Measurements from ENCODE around the gene DAB1.

DAB1 gene

DNA sequence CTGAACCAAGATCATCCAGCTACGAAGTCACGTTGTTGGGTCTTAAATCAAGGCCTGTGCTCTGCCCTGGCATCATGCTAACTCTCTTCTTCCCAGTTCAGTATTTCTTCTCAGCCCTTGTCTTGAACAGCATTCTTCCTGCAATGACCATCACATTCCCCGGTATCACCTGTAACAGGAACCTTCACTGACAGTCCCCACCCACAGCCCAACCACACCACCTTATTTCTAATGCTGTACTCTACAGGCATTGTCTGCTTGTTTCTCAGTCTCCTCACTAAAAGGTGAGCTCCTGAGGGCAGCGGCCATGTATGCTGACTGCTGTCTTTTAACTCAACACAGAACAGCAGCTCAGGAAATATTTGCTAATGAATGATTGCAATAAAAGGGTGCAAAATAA, 54.0 kb downstream of the DAB1 start:
- Histone ChIP-seq H3K27ac (ENCODE audit: low read depth, low read length) (no peak overlapping the region), H3K36me3 (ENCODE audit: low read length) (no peaks in the 10 kb centered on the region), H2AFZ (ENCODE audit: low read depth, low read length, severe bottlenecking) (no peak overlapping the region), H3K4me2 (ENCODE audit: low read depth, low read length, poor library complexity, severe bottlenecking) (no peak overlapping the region), H3K9ac (ENCODE audit: low read length) (no peak overlapping the region), H3K4me3 (ENCODE audit: insufficient read depth, low read length, poor library complexity, severe bottlenecking) (no peak overlapping the region), H3F3A (ENCODE audit: insufficient read depth) (no peaks in the 10 kb centered on the region), H3K9me2 (replicated peaks; ENCODE audit: insufficient read depth, low read length) (no peaks in the 10 kb centered on the region), H3K79me2 (ENCODE audit: insufficient read depth, low read length) (no peaks in the 10 kb centered on the region), H3K9me3 (ENCODE audit: insufficient read depth, low read length) (peaks cover 4% of the 10 kb centered on the region; the same call in 1 of the 2 replicates), H4K20me1 (ENCODE audit: low read depth, low read length) (no peaks in the 10 kb centered on the region), H3K27me3 (ENCODE audit: low read length) (no peaks in the 10 kb centered on the region)
- TF ChIP-seq EZH2phosphoT487 (conservative IDR thresholded peaks at IDR 0.05; ENCODE audit: low read length), result no peak
- TF ChIP-seq, protein P1, sequence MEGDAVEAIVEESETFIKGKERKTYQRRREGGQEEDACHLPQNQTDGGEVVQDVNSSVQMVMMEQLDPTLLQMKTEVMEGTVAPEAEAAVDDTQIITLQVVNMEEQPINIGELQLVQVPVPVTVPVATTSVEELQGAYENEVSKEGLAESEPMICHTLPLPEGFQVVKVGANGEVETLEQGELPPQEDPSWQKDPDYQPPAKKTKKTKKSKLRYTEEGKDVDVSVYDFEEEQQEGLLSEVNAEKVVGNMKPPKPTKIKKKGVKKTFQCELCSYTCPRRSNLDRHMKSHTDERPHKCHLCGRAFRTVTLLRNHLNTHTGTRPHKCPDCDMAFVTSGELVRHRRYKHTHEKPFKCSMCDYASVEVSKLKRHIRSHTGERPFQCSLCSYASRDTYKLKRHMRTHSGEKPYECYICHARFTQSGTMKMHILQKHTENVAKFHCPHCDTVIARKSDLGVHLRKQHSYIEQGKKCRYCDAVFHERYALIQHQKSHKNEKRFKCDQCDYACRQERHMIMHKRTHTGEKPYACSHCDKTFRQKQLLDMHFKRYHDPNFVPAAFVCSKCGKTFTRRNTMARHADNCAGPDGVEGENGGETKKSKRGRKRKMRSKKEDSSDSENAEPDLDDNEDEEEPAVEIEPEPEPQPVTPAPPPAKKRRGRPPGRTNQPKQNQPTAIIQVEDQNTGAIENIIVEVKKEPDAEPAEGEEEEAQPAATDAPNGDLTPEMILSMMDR (IDR thresholded peaks at IDR 0.05; ENCODE audit: insufficient read depth, low read length, poor library complexity, severe bottlenecking), result no peak

DNA sequence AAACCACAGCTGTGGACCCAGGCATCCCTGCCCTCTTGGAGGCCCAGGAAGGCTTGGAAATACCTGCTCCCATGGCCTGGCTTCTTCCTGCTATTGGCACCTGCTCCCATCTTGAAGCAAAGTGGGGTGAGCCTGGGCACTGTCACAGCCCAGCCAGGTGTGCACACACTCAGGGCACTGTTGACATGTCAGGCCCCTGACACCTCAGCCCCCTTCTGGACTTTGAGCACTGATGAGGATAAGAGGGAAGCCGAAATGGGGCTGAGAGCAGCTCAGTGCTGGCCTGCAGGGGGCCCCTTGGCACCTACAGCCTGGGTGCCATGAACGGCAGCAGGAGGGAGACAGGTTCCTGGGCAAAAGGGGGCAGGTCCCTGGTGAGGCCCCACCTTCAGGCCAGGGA, 55.9 kb downstream of the DAB1 start:
- no peak overlapping the region for H3K4me2 ChIP-seq (ENCODE audit: low read depth, low read length, poor library complexity, severe bottlenecking)
- TF ChIP-seq, protein P1 (IDR thresholded peaks at IDR 0.05; ENCODE audit: insufficient read depth, low read length, poor library complexity, severe bottlenecking), result no peak
- no peak for TF ChIP-seq EZH2phosphoT487 (conservative IDR thresholded peaks at IDR 0.05; ENCODE audit: low read length)
- no peaks in the 10 kb centered on the region for H4K20me1 ChIP-seq (ENCODE audit: low read depth, low read length)
- no peak overlapping the region for H3K9ac ChIP-seq (ENCODE audit: low read length)
- H3F3A ChIP-seq (ENCODE audit: insufficient read depth), result no peaks in the 10 kb centered on the region
- no peaks in the 10 kb centered on the region for H3K27me3 ChIP-seq (ENCODE audit: low read length)
- peaks cover 4% of the 10 kb centered on the region; the same call in 1 of the 2 replicates for H3K9me3 ChIP-seq (ENCODE audit: insufficient read depth, low read length)
- H3K4me3 ChIP-seq (ENCODE audit: insufficient read depth, low read length, poor library complexity, severe bottlenecking), result no peak overlapping the region
- no peak overlapping the region for H2AFZ ChIP-seq (ENCODE audit: low read depth, low read length, severe bottlenecking)
- H3K27ac ChIP-seq (ENCODE audit: low read depth, low read length), result no peak overlapping the region
- no peaks in the 10 kb centered on the region for H3K79me2 ChIP-seq (ENCODE audit: insufficient read depth, low read length)
- no peaks in the 10 kb centered on the region for H3K9me2 ChIP-seq (replicated peaks; ENCODE audit: insufficient read depth, low read length)
- H3K36me3 ChIP-seq (ENCODE audit: low read length), result no peaks in the 10 kb centered on the region

DNA sequence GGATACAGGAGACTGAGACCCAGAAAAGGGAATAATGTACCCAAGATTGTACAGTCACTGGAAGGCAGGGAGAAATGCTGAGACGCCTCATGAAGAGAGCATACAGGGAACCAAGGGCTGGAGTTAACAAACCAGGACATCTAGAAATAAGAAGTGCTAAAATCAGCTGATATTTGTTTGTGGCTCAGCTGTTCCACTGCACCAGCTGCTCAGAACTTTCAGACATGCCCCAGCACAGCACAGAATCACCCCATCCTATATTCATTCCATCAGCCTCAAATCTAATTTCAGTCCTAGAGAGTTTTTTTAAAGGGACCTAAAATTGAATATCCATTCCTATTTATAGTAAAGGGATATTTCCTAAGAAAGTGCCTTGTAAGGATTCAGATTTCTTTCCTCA, 60.2 kb downstream of the DAB1 start:
- H3K9ac ChIP-seq (ENCODE audit: low read length), result no peak overlapping the region
- H3F3A ChIP-seq (ENCODE audit: insufficient read depth), result no peaks in the 10 kb centered on the region
- H3K4me3 ChIP-seq (ENCODE audit: insufficient read depth, low read length, poor library complexity, severe bottlenecking), result no peak overlapping the region
- H4K20me1 ChIP-seq (ENCODE audit: low read depth, low read length), result no peaks in the 10 kb centered on the region
- no peaks in the 10 kb centered on the region for H3K9me2 ChIP-seq (replicated peaks; ENCODE audit: insufficient read depth, low read length)
- H3K9me3 ChIP-seq (ENCODE audit: insufficient read depth, low read length), result peaks cover under 1% of the 10 kb centered on the region; the same call in 1 of the 2 replicates
- H3K4me2 ChIP-seq (ENCODE audit: low read depth, low read length, poor library complexity, severe bottlenecking), result no peak overlapping the region
- no peaks in the 10 kb centered on the region for H3K36me3 ChIP-seq (ENCODE audit: low read length)
- TF ChIP-seq EZH2phosphoT487 (conservative IDR thresholded peaks at IDR 0.05; ENCODE audit: low read length), result no peak
- TF ChIP-seq, protein P1 (IDR thresholded peaks at IDR 0.05; ENCODE audit: insufficient read depth, low read length, poor library complexity, severe bottlenecking), result no peak
- no peaks in the 10 kb centered on the region for H3K79me2 ChIP-seq (ENCODE audit: insufficient read depth, low read length)
- H2AFZ ChIP-seq (ENCODE audit: low read depth, low read length, severe bottlenecking), result no peak overlapping the region
- H3K27ac ChIP-seq (ENCODE audit: low read depth, low read length), result no peak overlapping the region
- no peaks in the 10 kb centered on the region for H3K27me3 ChIP-seq (ENCODE audit: low read length)
